Inflammatory macrophage treated with lipopolysaccharide for 1 hour (primary cell): Measurements from ENCODE around the gene NR6A1.
A peak's percentile ranks its signal among the peaks of the same experiment; 100 is the strongest.

Source experiments
- DNase-seq, 2 donors: peaks; one replicate each; pipeline ENCODE4 v3.0.0-alpha.2; 2020 to 2022

Gene NR6A1

GRCh38 chr9:124500028-124500795, 270.9 kb downstream of the NR6A1 start:
- no peak for DNase-seq

- DNase-seq: peak; percentile 9 to 68
Measured at GRCh38 chr9:124499216-124499615, 271.9 kb downstream of the NR6A1 start.

GRCh38 chr9:124498499-124499146, 272.5 kb downstream of the NR6A1 start:
- DNase-seq: no peak

GRCh38 chr9:124498040-124498439, 273.1 kb downstream of the NR6A1 start:
- no peak for DNase-seq

- no peak for DNase-seq
Measured at GRCh38 chr9:124497441-124497840, 273.7 kb downstream of the NR6A1 start.

- no peak for DNase-seq
Measured at GRCh38 chr9:124496463-124496862, 274.6 kb downstream of the NR6A1 start.

- no peak for DNase-seq
Measured at GRCh38 chr9:124496075-124496449, 275.0 kb downstream of the NR6A1 start.

GRCh38 chr9:124495126-124496074, 275.7 kb downstream of the NR6A1 start:
- DNase-seq: no peak

GRCh38 chr9:124493794-124494479, 277.2 kb downstream of the NR6A1 start:
- DNase-seq: no peak

GRCh38 chr9:124493218-124493617, 277.9 kb downstream of the NR6A1 start:
- DNase-seq: no peak

GRCh38 chr9:124492818-124493217, 278.3 kb downstream of the NR6A1 start:
- DNase-seq: no peak

- no peak for DNase-seq
Measured at GRCh38 chr9:124491049-124491975, 279.8 kb downstream of the NR6A1 start.

- no peak for DNase-seq
Measured at GRCh38 chr9:124490004-124490403, 281.1 kb downstream of the NR6A1 start.

GRCh38 chr9:124489222-124489621, 281.9 kb downstream of the NR6A1 start:
- no peak for DNase-seq

- peak in 1 of 2 donors; percentile 36 for DNase-seq
Measured at GRCh38 chr9:124488641-124489210, 282.4 kb downstream of the NR6A1 start.

GRCh38 chr9:124487260-124488182, 283.6 kb downstream of the NR6A1 start:
- DNase-seq: no peak

- no peak for DNase-seq
Measured at GRCh38 chr9:124486778-124487259, 284.3 kb downstream of the NR6A1 start.

- DNase-seq: no peak
Measured at GRCh38 chr9:124485936-124486335, 285.2 kb downstream of the NR6A1 start.

- no peak for DNase-seq
Measured at GRCh38 chr9:124485201-124485600, 285.9 kb downstream of the NR6A1 start.

- no peak for DNase-seq
Measured at GRCh38 chr9:124483481-124483880, 287.6 kb downstream of the NR6A1 start.
